Neural cell (in vitro differentiated cells): ENCODE results near the gene TRIM8. TPM values are rescaled to one million over a fixed set of nuclear protein-coding genes. Genes with fewer than 3 reads are reported as not detected.

ENCODE experiments used
- H2AFZ ChIP-seq: fragments of 200-600, 300-800 bp; sonication (generic), shearing (Covaris generic); 2 replicates; pipeline ENCODE4 v1.6.0; 2014; ENCODE audit warnings: low read depth, mild to moderate bottlenecking, antibody characterized with exemption, low read length, moderate library complexity
- H3F3A ChIP-seq: fragments of 200-600 bp; shearing (Covaris generic); 2 replicates; pipeline ENCODE4 v1.6.1; 2016; ENCODE audit warnings: mild to moderate bottlenecking, moderate library complexity, mixed read lengths, antibody characterized with exemption, low read length; ENCODE audit not compliant: insufficient read depth, poor library complexity, severe bottlenecking
- H3K27ac ChIP-seq: fragments of 200-600, 300-800 bp; sonication (generic), shearing (Covaris generic); 2 replicates; pipeline ENCODE4 v1.5.1; 2014; ENCODE audit warnings: mild to moderate bottlenecking, low read length, moderate library complexity
- H3K27me3 ChIP-seq: fragments of 300-800, 200-600 bp; sonication (generic), shearing (Covaris generic); 2 replicates; pipeline ENCODE4 v1.6.0; 2014; ENCODE audit warnings: mild to moderate bottlenecking, low read depth, low read length, moderate library complexity; ENCODE audit not compliant: insufficient read depth
- H3K36me3 ChIP-seq: fragments of 300-800, 200-600 bp; sonication (generic), shearing (Covaris generic); 2 replicates; pipeline ENCODE4 v1.5.1; 2014; ENCODE audit warnings: mild to moderate bottlenecking, antibody characterized with exemption, low read length, moderate library complexity; ENCODE audit not compliant: insufficient read depth
- H3K4me2 ChIP-seq: fragments of 300-800, 200-600 bp; sonication (generic), shearing (Covaris generic); 2 replicates; pipeline ENCODE4 v1.6.0; 2014; ENCODE audit warnings: mild to moderate bottlenecking, low read length
- H3K4me3 ChIP-seq: fragments of 300-800, 200-600 bp; sonication (generic), shearing (Covaris generic); 2 replicates; pipeline ENCODE4 v1.5.1; 2014; ENCODE audit warnings: mild to moderate bottlenecking, low read length, moderate library complexity
- H3K79me2 ChIP-seq: fragments of 200-600 bp; shearing (Covaris generic); replicated peaks from 2 replicates; pipeline ENCODE4 v1.6.0; 2014; ENCODE audit warnings: mild to moderate bottlenecking, low read length, moderate library complexity; ENCODE audit not compliant: insufficient read depth
- H3K9ac ChIP-seq: fragments of 300-800, 200-600 bp; sonication (generic), shearing (Covaris generic); 2 replicates; pipeline ENCODE4 v1.6.1; 2016; ENCODE audit warnings: mild to moderate bottlenecking, low read length, mixed read lengths
- H3K9me2 ChIP-seq: fragments of 200-600 bp; shearing (Covaris generic); 2 replicates; pipeline ENCODE4 v1.6.1; 2016; ENCODE audit warnings: mild to moderate bottlenecking, low read length, mixed read lengths; ENCODE audit not compliant: insufficient read depth
- H3K9me3 ChIP-seq: fragments of 200-600, 300-800 bp; sonication (generic), shearing (Covaris generic); 2 replicates; pipeline ENCODE4 v1.6.1; 2016; ENCODE audit warnings: mild to moderate bottlenecking, mixed run types, low read length, moderate library complexity, mixed read lengths
- H4K20me1 ChIP-seq: fragments of 200-600 bp; shearing (Covaris generic); 2 replicates; pipeline ENCODE4 v1.6.1; 2016; ENCODE audit warnings: mild to moderate bottlenecking, mixed run types; ENCODE audit not compliant: insufficient read depth
- CTCF ChIP-seq: fragments of 450-650 bp; IDR thresholded peaks from 2 replicates; pipeline ENCODE4 v1.5.1; 2014; ENCODE audit warnings: antibody characterized with exemption, mild to moderate bottlenecking, moderate library complexity; ENCODE audit not compliant: poor library complexity, severe bottlenecking
- EP300 ChIP-seq: fragments of 450-650 bp; conservative IDR thresholded peaks from 2 replicates; pipeline ENCODE4 v1.6.1; 2014; ENCODE audit warnings: antibody characterized with exemption, mild to moderate bottlenecking, moderate library complexity; ENCODE audit not compliant: poor library complexity, severe bottlenecking
- EZH2 ChIP-seq: fragments of 200-600, 300-800 bp; shearing (Covaris generic), sonication (generic); IDR thresholded peaks from 2 replicates; pipeline ENCODE4 v1.6.1; 2014; ENCODE audit warnings: antibody characterized with exemption, low read length, borderline replicate concordance, mild to moderate bottlenecking; ENCODE audit not compliant: insufficient read depth, poor library complexity, severe bottlenecking
- POLR2AphosphoS5 ChIP-seq: IDR thresholded peaks from 2 replicates; pipeline ENCODE4 v1.6.1; 2012
- REST ChIP-seq: IDR thresholded peaks from 2 replicates; pipeline ENCODE4 v1.6.1; 2012; ENCODE audit warnings: borderline replicate concordance
- SMC3 ChIP-seq: fragments of 450-650 bp; conservative IDR thresholded peaks from 2 replicates; pipeline ENCODE4 v1.6.1; 2014; ENCODE audit warnings: antibody characterized with exemption, mild to moderate bottlenecking, moderate library complexity; ENCODE audit not compliant: poor library complexity
- TAF1 ChIP-seq: IDR thresholded peaks from 2 replicates; pipeline ENCODE4 v1.6.1; 2012; ENCODE audit warnings: low read depth
- polyA plus RNA-seq: library from polyadenylated mRNA; depleted of rRNA; stranded (reverse); fragments of >200 nt; gene quantifications from 2 replicates; pipeline ENCODE4 v1.2.3, GENCODE V29; 2014

Gene TRIM8
- polyA plus RNA-seq, 1 donor from 2014 or later = 47.5 TPM

GRCh38 chr10:102624094-102624493 is 20.2 kb upstream of the TRIM8 start:
- TF ChIP-seq EZH2 = no peak
- no peak for TF ChIP-seq CTCF
- no peak for TF ChIP-seq POLR2AphosphoS5
- Histone ChIP-seq H3F3A (no peaks in the 10 kb centered on the region), H2AFZ (no peak overlapping the region), H4K20me1 (no peaks in the 10 kb centered on the region), H3K27me3 (no peaks in the 10 kb centered on the region), H3K9ac (no peak overlapping the region), H3K4me3 (no peak overlapping the region), H3K4me2 (no peak overlapping the region), H3K9me2 (no peaks in the 10 kb centered on the region), H3K36me3 (no peaks in the 10 kb centered on the region), H3K9me3 (no peaks in the 10 kb centered on the region), H3K79me2 (no peaks in the 10 kb centered on the region), H3K27ac (no peak overlapping the region)

- Histone ChIP-seq H3K9ac (no peak overlapping the region), H3F3A (no peaks in the 10 kb centered on the region)
Measured at GRCh38 chr10:102624751-102625645, 19.3 kb upstream of the TRIM8 start.

More at GRCh38 chr10:102624751-102625645, 19.3 kb upstream of the TRIM8 start:
- H3K9me2 ChIP-seq = no peaks in the 10 kb centered on the region
- H3K27ac ChIP-seq = no peak overlapping the region
- no peak overlapping the region for H2AFZ ChIP-seq
- H4K20me1 ChIP-seq = no peaks in the 10 kb centered on the region
- H3K27me3 ChIP-seq = no peaks in the 10 kb centered on the region
- no peaks in the 10 kb centered on the region for H3K36me3 ChIP-seq
- H3K4me3 ChIP-seq = no peak overlapping the region
- TF ChIP-seq EP300 (no peak), REST (no peak), SMC3 (no peak), POLR2AphosphoS5 (no peak), TAF1 (no peak)
- no peak overlapping the region for H3K4me2 ChIP-seq
- H3K9me3 ChIP-seq = no peaks in the 10 kb centered on the region
- no peaks in the 10 kb centered on the region for H3K79me2 ChIP-seq
